ENCODE results near the gene PYCARD.
"Not testable (repeated sequence)": the region's sequence is repeated elsewhere in the genome, so short reads cannot be mapped to it uniquely, and the experiment has no call there.

PYCARD gene

DNA sequence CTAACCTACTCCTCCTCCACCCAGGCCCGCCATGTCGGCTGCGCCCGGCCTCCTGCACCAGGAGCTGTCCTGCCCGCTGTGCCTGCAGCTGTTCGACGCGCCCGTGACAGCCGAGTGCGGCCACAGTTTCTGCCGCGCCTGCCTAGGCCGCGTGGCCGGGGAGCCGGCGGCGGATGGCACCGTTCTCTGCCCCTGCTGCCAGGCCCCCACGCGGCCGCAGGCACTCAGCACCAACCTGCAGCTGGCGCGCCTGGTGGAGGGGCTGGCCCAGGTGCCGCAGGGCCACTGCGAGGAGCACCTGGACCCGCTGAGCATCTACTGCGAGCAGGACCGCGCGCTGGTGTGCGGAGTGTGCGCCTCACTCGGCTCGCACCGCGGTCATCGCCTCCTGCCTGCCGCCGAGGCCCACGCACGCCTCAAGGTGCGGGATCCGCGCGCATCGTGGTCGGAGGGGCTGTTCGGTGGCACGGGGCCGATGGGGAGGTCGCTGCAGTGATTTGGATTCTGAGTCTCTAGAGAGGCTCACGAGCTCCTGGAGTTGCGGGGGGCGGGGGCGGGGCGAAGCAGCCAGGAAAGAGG, 12.2 kb upstream of the PYCARD start:
- no peak for DNase-seq

DNA sequence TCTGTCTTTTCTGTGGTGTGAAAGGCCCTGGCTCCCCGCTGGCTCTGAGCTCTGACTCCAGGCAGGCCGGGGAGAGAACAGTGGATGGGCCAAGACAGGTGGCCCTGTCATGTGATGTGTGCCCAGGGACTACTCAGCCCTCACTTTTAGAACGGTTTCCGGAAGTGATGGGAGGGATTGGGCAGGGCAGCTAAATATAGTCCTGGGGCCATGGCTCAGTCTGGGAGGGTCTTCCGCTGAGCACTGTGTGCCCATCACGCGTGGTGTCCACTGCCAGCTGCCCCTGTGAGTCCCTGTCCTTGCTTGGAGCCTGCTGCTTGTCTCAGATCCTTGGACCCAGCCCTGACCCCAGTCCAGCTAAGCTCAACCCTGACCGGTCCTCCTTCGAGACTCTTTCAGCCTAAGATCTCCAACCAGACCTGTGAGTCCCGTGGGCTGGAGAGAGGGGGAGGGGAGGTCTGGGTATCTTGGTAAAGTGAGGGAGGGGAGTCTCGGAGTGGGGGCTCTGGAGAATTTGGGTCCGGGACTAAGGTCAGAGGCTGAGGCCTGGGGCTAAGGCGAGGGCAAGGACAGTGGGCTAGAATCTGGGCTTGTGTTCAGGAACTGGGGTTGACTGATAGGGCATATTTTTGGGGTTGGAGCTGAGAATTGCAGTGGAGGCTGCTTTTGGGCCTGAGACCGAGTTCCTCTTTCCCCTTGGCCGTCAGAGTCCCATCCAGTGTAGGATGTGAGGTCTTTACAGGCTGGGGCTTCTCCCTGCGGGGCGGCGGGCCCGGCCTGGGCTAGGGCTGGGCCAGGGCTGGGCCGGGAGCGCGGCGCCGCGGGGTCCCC, 11.5 kb upstream of the PYCARD start, which contains the start of gene TRIM72:
Gene TRIM72, plus strand, starts transcription at position 243 of the 831 bp plus-strand sequence. CDS start 620 bp downstream, outside the sequence.
- no peak for DNase-seq

DNA sequence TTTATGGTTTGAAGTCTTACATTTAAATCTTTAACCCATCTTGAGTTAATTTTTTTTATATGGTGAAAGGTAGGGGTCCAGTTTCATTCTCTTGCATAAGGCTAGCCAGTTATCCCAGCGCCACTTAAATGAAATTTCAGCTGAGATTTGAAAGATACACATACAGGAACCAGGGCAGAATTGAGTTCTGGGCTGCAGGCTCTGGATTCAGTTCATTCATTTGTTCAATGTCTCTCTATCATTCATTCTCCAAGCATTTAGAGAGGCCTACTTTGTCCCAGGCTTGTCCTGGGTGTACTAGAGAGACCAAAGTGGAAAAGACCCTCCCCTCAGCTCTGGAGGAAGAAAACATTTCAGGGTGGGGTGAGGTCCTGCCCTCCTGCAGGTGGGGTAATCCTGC, 10.8 kb upstream of the PYCARD start:
- no peak for DNase-seq

DNA sequence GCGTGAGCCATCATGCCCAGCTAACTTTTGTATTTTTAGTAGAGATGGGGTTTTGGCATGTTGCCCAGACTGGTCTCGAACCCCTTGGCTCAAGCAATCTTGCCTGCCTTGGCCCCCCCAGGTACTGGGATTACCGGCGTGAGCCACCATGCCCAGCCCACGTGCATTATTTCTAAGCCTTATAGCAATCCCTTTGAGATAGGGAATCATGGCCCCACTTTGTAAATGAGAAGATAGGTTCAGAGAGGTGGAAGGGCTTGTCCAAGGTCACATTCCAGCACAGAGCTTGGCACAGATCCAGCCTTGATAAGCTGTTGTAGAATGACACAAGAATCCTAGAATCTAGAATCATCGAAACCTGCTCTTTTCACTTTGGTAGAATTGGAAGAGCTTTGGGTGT, 4.2 kb upstream of the PYCARD start:
- DNase-seq: no peak

DNA sequence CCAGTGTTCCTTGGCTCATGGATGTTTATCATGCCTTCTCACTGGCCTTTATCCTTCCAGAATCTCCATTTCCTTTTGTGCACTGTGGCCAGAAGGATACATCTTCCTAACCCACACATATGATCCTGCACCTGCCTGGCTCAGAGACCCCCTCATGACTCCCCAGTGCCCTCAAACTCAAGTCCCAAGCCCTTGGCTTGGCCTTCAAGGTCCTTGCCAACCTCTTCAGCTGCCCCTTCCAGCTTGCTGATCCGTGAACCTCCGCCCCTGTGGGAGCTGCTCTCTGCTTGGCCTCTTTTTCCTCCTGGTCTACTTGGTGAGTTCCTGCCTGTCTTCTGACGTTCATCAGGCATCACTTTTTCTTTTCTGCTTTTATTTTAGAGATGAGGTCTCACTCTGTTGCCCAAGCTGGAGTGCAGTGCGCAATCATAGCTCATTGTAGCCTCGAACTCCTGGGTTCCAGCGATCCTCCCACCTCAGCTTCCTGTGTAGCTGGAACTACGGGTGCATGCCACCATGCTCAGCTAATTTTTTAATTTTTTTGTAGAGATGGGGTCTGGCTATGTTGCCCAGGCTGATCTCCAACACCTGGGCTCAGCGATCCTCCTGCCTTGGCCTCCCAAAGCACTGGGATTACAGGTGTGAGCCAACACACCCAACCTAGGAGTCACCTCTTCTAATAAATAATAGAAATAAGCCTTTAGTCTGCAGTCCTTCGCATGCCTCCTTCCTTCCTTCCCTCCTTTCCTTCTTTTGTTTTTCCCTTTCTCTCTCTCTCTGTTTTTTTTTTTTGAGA, 2.5 kb upstream of the PYCARD start:
- DNase-seq: no peak

DNA sequence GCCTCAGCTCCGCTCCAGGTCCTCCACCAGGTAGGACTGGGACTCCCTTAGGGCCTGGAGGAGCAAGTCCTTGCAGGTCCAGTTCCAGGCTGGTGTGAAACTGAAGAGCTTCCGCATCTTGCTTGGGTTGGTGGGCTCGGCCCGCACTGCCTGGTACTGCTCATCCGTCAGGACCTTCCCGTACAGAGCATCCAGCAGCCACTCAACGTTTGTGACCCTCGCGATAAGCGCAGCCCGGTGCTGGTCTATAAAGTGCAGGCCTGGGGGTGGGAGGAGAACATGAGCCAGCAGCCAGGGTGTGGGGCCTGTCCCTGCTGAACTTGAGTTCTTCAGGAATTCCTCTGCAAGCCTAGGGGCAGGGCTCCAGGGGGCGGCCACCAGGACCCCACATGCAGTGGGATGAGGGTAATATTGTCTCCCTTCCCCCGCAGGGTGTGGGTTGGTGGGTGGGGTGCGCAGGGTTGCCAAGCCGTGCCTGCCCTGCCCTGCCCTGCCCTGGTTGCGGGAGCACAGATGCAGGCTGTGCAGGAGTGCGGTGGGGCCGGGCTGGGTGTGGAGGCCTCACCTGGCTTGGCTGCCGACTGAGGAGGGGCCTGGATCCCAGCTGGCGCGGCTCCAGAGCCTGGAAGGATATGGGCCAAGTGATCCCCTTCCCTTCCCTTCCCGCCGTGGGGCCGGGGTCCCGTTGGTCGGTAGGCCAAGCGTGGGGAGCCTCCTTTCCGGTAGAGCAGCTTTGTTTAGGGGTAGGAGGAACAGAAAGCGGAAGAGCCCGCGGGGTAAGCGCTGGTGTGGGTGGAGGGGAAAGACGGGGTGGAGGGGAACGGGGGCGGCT, 762 bp downstream of the PYCARD start:
- DNase-seq: peak; percentile 56 to 62

DNA sequence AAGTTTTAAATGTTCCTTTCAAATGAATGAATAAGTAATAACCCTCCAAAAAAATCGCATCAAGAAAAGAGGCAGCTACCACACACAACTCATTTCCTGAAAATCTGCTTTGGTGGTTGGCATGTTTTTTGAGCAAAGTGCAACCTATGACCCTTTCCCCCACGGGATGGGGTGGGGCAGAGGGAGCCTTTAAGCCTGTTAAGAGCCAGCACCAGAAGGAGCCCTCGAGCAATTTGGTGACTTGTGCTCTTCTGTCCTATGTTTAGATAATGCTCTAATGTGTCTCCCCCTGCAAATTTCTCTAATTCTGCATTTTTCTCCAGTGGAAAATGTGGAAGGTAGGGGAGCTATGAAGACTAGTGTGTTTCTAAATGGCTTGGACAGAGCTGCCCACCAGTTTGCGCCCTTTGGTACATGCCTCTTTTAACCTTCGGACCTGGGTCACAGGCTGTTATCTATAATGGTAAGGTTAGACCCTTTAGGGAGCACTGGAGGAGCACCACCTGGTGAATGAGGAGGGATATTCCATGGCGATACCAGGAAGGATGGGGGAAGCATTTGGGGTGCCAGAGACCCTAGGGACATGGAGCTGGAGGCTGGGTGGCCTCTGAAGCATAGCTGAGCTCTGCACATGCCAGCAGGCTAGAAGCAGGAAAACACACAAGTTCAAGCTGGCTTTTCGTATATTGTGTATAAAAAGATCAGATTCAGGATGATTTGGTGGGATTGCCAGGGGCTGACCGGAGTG, 1.6 kb downstream of the PYCARD start:
- DNase-seq: peak; percentile 48

DNA sequence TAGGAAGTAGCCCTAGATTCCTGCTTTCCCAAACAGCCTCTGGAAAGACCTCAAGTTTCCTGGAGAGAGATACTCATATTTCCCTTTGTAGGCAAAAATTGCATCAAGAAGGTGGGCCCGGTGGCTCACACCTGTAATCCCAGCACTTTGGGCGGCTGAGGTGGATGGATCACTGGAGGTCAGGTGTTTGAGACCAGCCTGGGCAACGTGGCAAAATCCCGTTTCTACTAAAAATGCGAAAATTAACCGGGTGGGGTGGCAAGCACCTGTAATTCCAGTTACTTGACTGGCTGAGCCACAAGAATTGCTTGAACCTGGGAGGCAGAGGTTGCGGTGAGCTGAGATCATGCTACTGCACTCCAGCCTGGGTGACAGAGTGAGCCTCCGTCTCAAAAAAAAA, 2.4 kb downstream of the PYCARD start:
- DNase-seq: not testable (repeated sequence)

DNA sequence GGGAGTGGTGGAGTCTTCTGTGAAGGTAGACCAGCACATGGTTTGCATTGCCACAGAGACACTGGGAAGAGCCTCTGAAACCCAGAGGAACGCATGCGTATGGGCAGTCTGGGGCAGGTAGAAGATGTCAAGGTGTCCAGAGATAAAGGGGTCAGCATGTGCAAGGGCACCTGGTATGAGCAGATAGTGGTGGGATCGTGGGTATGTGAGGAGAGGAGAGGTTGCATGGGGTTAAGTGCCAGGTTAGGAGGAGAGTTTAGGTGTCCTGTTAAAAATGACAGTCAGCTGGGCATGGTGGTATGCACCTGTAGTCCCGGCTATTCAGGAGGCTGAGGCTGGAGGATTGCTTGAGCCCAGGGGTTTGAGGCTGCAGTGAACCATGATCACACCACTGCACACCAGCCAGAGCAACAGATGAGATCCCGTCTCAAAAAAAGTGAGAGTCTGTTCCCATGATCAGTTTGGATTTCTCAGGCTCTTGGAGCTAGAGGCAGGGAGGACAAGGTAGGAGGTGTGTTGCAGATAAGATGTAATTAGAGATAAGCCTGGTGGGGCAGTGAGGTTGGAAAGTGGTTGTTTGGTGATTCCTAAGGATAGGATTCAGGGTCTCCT, 3.0 kb downstream of the PYCARD start:
- DNase-seq: no peak

DNA sequence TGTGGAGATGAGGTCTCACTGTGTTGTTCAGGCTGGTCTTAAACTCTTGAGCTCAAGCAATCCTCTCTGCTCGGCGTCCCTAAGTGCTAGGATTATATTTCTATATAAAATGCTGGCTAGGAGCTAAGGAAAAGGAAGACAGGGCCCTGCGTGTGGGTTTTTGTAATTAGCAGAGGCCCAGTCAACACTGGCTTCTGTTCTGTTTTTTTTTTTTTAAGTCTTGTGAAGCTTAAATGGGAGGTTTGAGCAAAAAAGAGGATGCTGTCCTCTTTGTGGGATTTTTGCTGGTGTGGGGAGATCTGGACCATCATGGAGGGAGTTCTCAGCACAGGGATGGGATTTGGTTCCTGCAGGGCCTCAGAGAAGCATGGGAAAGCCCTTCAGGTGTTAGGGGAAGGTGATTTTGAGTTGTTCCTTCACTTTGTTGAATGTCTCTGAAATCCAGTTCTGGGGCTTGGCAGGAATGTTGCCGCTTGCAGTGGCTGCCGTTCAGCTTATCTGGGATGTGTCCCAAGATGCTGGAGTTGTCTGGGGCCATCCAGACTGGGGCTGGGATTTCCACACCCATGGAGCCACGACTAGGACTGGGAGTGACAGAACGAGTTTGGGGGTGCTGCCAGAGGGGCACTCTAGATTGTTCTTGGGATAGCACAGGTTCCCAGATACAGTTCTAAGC, 4.2 kb downstream of the PYCARD start:
- DNase-seq: peak in 1 of 2 donors; percentile 28

DNA sequence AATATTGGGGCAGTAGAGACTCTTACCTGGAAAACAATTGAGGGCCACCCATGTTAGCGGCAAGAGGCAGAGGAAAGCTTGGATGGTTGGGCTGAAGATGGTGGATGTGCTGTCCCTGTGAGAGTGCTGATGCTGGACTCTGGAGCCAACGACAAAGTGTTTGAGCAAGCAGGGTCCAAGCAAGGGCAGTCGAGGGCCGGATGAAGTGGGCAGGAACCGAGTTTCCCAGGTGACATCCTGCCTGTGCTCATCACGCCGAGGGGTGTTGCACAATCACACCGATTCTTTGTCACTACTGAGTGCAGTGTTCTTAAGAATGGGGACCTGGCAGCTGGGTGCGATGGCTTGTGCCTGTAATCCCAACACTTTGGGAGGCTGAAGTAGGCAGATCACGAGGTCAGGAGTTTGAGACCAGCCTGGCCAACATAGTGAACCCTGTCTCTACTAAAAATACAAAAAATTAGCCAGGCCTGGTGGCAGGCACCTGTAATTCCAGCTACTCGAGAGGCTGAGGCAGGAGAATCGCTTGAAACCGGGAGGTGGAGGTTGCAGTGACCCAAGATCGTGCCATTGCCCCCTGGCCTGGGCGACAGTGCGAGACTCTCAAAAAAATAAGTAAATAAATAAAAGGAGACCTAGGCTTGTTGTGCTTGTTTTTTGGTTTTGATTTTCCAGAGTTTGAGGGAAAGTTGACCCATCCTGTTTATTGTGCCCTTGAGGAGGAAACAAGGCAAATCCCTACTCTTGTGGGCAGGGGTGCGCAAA, 6.1 kb downstream of the PYCARD start:
- DNase-seq: no peak

DNA sequence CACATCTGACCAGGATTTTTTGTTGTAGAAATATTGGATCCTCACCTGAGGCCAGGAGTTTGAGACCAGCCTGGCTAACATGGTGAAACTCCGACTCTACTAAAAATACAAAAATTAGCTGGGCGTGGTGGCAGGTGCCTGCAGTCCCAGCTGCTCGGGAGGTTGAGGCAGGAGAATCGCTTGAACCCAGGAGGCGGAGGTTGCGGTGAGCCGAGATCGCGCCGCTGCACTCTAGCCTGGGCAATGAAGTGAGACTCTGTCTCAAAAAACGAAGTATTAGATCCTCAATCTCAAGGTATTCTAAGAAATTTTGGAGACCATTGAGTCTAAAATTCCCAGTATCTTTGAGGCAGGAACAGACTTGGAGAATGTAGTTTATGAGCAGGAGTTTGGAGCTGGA, 6.7 kb downstream of the PYCARD start:
- not testable (repeated sequence) for DNase-seq

DNA sequence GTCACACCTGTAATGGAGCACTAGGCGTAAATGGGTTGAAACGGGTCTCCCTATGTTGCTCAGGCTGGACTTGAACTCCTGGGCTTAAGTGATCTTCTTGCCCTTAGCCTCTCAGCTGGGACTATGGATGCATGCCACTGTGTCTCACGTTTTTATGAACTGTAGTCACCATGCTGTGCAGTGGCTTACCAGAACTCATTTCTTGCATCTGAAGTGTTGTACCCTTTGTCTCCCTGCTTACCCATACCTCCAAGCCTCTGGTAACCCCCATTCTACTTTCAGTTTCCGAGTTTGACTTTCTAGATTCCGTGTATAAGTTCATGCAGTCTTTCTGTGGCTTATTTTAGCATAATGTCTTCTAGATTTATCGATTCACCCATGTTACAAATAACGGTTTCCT, 7.7 kb downstream of the PYCARD start:
- no peak for DNase-seq

DNA sequence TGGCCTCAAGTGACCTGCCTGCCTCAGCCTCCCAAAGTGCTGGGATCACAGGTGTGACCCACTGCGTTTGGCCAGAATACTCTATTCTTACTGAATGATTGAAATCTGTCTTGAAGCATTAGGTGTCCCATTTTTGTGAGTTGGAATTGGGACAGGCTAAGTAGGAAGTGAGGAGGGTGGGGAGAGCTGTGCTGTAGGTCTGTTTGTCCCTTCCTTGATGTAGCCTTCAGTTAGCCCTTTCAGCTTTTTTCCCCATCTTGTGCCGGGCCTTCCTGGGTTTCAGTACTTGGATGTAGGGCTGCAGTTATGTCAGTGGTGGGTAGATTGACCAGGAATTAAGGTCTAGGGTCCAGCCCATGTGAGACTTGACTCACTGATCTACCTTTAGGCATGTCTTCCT, 8.7 kb downstream of the PYCARD start:
- no peak for DNase-seq

DNA sequence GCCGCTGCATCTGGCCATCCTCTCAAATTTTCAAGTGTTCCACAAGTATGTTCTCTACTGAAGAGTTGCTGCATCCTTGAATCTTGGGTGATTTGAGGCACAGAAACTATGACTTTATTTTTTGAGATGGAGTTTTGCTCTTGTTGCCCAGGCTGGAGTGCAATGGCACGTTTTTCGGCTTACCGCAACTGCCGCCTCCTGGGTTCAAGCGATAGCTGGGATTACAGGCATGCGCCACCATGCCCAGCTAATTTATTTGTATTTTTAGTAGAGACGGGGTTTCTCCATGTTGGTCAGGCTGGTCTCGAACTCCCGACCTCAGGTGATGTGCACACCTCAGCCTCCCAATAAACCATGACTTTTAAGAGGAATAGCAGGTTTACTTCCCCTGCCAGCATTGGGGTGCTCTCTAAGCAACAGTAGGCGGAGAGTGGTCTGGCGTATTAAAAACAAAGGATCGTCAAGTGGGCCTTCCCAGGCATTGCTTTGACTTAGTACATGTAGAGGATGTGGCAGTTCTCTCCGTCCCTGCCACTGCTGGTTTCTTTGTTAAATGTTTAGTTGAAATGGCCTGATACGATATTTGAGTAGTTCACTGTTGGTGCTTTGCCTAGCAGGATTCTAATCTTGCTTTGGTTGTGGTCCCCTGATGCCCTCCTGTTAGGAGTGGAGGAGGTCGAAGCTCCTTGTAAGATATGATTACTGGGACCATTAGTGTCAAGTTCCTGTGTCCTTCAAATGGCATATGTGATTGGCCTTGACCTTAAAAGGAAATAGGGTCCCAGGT, 9.5 kb downstream of the PYCARD start:
- no peak for DNase-seq

DNA sequence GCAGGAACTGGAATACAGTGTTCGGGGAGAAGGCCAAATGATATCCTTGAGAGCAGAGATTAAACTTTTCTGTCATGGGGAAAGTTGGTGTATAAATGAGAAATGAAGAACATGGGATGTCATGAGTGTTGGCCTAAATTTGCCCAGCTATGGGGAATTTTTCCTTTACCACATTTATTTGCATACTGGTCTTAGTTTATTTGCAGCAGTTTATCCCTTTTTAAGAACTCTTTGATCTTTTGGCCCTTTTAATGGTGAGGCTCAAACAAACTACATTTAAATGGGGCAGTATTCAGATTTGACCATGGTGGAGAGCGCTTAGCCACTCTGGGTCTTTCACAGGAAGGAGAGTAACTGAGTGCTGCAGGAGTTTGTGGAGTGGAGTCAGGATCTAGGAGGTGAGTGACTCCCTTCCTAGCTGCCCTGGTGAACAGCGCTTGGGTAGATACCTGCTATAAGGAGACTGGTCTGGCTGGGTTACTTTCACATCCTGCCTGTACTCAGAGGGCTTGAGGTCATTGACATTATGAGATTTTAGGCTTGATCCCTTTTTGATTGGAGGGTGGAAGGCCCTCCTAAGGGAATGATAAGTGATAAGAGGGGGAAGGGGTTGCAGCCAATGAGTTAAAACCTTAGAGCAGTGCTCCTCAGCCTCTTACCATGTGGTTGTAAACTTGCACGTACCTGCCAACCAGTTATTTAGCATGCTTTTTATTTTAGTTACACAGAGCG, 10.7 kb downstream of the PYCARD start:
- no peak for DNase-seq

DNA sequence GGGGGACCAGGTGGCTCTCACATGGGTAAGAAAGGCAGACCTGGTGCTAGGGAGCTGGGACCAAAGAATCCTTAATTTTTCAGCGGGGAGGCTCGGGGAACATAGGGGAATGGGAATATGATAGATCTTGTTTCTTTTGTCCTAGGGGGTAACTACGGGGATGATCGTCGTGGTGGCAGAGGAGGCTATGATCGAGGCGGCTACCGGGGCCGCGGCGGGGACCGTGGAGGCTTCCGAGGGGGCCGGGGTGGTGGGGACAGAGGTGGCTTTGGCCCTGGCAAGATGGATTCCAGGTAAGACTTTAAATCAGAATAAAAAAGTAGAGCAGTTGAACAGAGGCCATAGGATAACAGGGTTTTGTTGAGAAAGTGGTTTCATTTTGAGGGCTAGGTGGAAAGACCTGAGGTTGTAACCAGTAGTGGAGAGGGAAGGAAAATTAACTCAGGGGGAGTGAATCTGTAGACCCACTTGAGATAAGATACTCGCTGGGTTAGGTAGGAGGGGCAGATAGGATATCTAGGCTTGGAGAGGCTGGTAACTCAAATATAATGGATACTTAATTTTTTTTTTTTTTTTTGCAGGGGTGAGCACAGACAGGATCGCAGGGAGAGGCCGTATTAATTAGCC, 11.6 kb downstream of the PYCARD start:
- DNase-seq: no peak

DNA sequence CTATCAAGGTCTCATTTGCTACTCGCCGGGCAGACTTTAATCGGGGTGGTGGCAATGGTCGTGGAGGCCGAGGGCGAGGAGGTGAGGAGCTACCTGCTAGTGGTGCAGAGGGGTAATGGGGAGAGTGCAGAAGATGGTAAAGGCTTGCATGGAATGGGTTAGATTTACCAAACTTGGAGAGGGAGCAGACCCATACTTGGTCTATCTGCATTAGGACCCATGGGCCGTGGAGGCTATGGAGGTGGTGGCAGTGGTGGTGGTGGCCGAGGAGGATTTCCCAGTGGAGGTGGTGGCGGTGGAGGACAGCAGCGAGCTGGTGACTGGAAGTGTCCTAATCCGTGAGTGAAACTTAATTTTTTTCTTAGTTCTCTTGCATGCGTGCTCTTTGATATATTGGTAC, 12.5 kb downstream of the PYCARD start:
- no peak for DNase-seq
